GM10266 (cell line): Measurements from ENCODE around the gene OR2AT4.
"Not testable (repeated sequence)": the region's sequence is repeated elsewhere in the genome, so short reads cannot be mapped to it uniquely, and the experiment has no call there.

ENCODE experiments used
- DNase-seq: peaks from one replicate; pipeline ENCODE4 v3.0.0; 2012; ENCODE audit errors: extremely low spot score
- CTCF ChIP-seq: IDR thresholded peaks from 2 replicates; pipeline ENCODE4 v1.5.1; 2012; ENCODE audit warnings: mild to moderate bottlenecking, low read depth; ENCODE audit not compliant: control insufficient read depth, insufficient read depth; ENCODE audit errors: missing control alignments

The OR2AT4 gene

GRCh38 chr11:75063741-75064314, 32.8 kb downstream of the OR2AT4 start:
- TF ChIP-seq CTCF = no peak

GRCh38 chr11:75059299-75059698, 37.4 kb downstream of the OR2AT4 start:
- TF ChIP-seq CTCF = no peak
- no peak for DNase-seq

More at GRCh38 chr11:75063741-75064314, 32.8 kb downstream of the OR2AT4 start:
- no peak for DNase-seq

GRCh38 chr11:75056814-75057213, 39.9 kb downstream of the OR2AT4 start:
- no peak for TF ChIP-seq CTCF
- DNase-seq = no peak

- no peak for DNase-seq
- TF ChIP-seq CTCF = no peak
Measured at GRCh38 chr11:75055511-75055910, 41.2 kb downstream of the OR2AT4 start.

GRCh38 chr11:75052457-75052856, 44.2 kb downstream of the OR2AT4 start:
- no peak for TF ChIP-seq CTCF
- no peak for DNase-seq

- no peak for DNase-seq
- no peak for TF ChIP-seq CTCF
Measured at GRCh38 chr11:75051043-75051442, 45.6 kb downstream of the OR2AT4 start.

GRCh38 chr11:75050516-75050915, 46.2 kb downstream of the OR2AT4 start:
- TF ChIP-seq CTCF = no peak
- no peak for DNase-seq

GRCh38 chr11:75049501-75050266, 47.0 kb downstream of the OR2AT4 start:
- not testable (repeated sequence) for DNase-seq
